ENCODE data around the gene IBTK.

GRCh38 chr6:82183642-82184282 is 63.8 kb downstream of the IBTK start:
- TF ChIP-seq CTCF (conservative IDR thresholded peaks at IDR 0.05; ENCODE audit: low read length): no peak
- no peak for TF ChIP-seq EZH2phosphoT487 (IDR thresholded peaks at IDR 0.05; ENCODE audit: borderline replicate concordance)

Measured in Loucy (cell line).